H9 (cell line): ENCODE measurements around the gene DPP6. TPM values are rescaled to one million over a fixed set of nuclear protein-coding genes. Genes with fewer than 3 reads are reported as not detected.

Experiments used
- DNase-seq: peaks from one replicate; pipeline ENCODE4 v3.0.0-alpha.2; 2017
- H2AFZ ChIP-seq: one replicate; pipeline ENCODE4 v1.6.1; 2013; ENCODE audit warnings: mild to moderate bottlenecking, low read length, control low read depth, moderate library complexity
- H2AK5ac ChIP-seq: 2 replicates; pipeline ENCODE4 v1.6.1; 2013; ENCODE audit warnings: low read length, control low read depth, mixed read lengths; ENCODE audit not compliant: insufficient read length
- H2BK120ac ChIP-seq: one replicate; pipeline ENCODE4 v1.6.1; 2013; ENCODE audit warnings: low read depth, mild to moderate bottlenecking, low read length, control low read depth, inconsistent platforms; ENCODE audit not compliant: poor library complexity, severe bottlenecking
- H2BK12ac ChIP-seq: 2 replicates; pipeline ENCODE4 v1.6.1; 2013; ENCODE audit warnings: low read length, control low read depth, mixed read lengths, low read depth; ENCODE audit not compliant: insufficient read length
- H2BK15ac ChIP-seq: 2 replicates; pipeline ENCODE4 v1.6.1; 2013; ENCODE audit warnings: low read depth, low read length, control low read depth
- H2BK20ac ChIP-seq: one replicate; pipeline ENCODE4 v1.6.1; 2013; ENCODE audit warnings: low read depth, mild to moderate bottlenecking, low read length, control low read depth, inconsistent platforms; ENCODE audit not compliant: poor library complexity, severe bottlenecking
- H2BK5ac ChIP-seq: 2 replicates; pipeline ENCODE4 v1.6.1; 2013; ENCODE audit warnings: low read length, control low read depth, mixed read lengths; ENCODE audit not compliant: insufficient read length
- H3K14ac ChIP-seq: 2 replicates; pipeline ENCODE4 v1.6.1; 2013; ENCODE audit warnings: low read length, control low read depth; ENCODE audit not compliant: insufficient read depth
- H3K18ac ChIP-seq: 2 replicates; pipeline ENCODE4 v1.6.1; 2013; ENCODE audit warnings: low read depth, mild to moderate bottlenecking, mixed read lengths, low read length, control low read depth; ENCODE audit not compliant: insufficient read length
- H3K23ac ChIP-seq: 2 replicates; pipeline ENCODE4 v1.6.1; 2013; ENCODE audit warnings: low read length, control low read depth, mixed read lengths, low read depth; ENCODE audit not compliant: insufficient read length
- H3K23me2 ChIP-seq: 2 replicates; pipeline ENCODE4 v1.6.1; 2013; ENCODE audit warnings: low read depth, mild to moderate bottlenecking, mixed read lengths, low read length, control low read depth; ENCODE audit not compliant: insufficient read length, poor library complexity, severe bottlenecking
- H3K27ac ChIP-seq: 2 replicates; pipeline ENCODE4 v1.5.1; 2013; ENCODE audit warnings: low read length, control low read depth, mixed read lengths, low read depth; ENCODE audit not compliant: insufficient read length
- H3K27me3 ChIP-seq: 2 replicates; pipeline ENCODE4 v1.6.1; 2013; ENCODE audit warnings: low read length, control low read depth, inconsistent platforms; ENCODE audit not compliant: insufficient read depth
- H3K4ac ChIP-seq: 2 replicates; pipeline ENCODE4 v1.6.1; 2013; ENCODE audit warnings: low read depth, mild to moderate bottlenecking, control low read depth, inconsistent platforms, low read length, moderate library complexity
- H3K4me1 ChIP-seq: 2 replicates; pipeline ENCODE4 v1.6.1; 2013; ENCODE audit warnings: low read length, control low read depth, inconsistent platforms; ENCODE audit not compliant: insufficient read depth
- H3K4me2 ChIP-seq: 2 replicates; pipeline ENCODE4 v1.6.1; 2013; ENCODE audit warnings: low read length, control low read depth, mixed read lengths; ENCODE audit not compliant: insufficient read length, insufficient read depth
- H3K56ac ChIP-seq: 2 replicates; pipeline ENCODE4 v1.6.1; 2013; ENCODE audit warnings: low read depth, mild to moderate bottlenecking, mixed read lengths, low read length, control low read depth; ENCODE audit not compliant: insufficient read length
- H3K79me1 ChIP-seq: 2 replicates; pipeline ENCODE4 v1.6.1; 2013; ENCODE audit warnings: low read depth, mild to moderate bottlenecking, moderate library complexity, low read length, control low read depth, inconsistent platforms; ENCODE audit not compliant: insufficient read depth, poor library complexity, severe bottlenecking
- H3K79me2 ChIP-seq: 2 replicates; pipeline ENCODE4 v1.6.1; 2013; ENCODE audit warnings: low read length, control low read depth, inconsistent platforms; ENCODE audit not compliant: insufficient read depth
- H3K9ac ChIP-seq: 2 replicates; pipeline ENCODE4 v1.6.1; 2013; ENCODE audit warnings: low read length, control low read depth, mixed read lengths; ENCODE audit not compliant: insufficient read length; ENCODE audit errors: extremely low read depth
- H3K9me3 ChIP-seq: one replicate; pipeline ENCODE4 v1.6.1; 2013; ENCODE audit warnings: low read depth, low read length, inconsistent platforms; ENCODE audit not compliant: control insufficient read depth
- H3T11ph ChIP-seq: one replicate; pipeline ENCODE4 v1.6.1; 2013; ENCODE audit warnings: mild to moderate bottlenecking, low read length, control low read depth, inconsistent platforms
- H4K20me1 ChIP-seq: one replicate; pipeline ENCODE4 v1.6.1; 2013; ENCODE audit not compliant: control insufficient read depth, insufficient read length, insufficient read depth
- H4K5ac ChIP-seq: 2 replicates; pipeline ENCODE4 v1.6.1; 2013; ENCODE audit warnings: low read depth, mild to moderate bottlenecking, mixed read lengths, low read length, control low read depth; ENCODE audit not compliant: insufficient read length
- H4K8ac ChIP-seq: replicated peaks from 2 replicates; pipeline ENCODE4 v1.6.1; 2013; ENCODE audit warnings: low read length, control low read depth, mixed read lengths, low read depth; ENCODE audit not compliant: insufficient read length
- H4K91ac ChIP-seq: 2 replicates; pipeline ENCODE4 v1.6.1; 2013; ENCODE audit warnings: low read depth, mild to moderate bottlenecking, moderate library complexity, mixed read lengths, low read length, control low read depth; ENCODE audit not compliant: insufficient read length
- H3K27ac Mint-ChIP-seq, 3 experiments: 2 replicates in 2 of 3; 3 replicates in 1 of 3; pipeline ENCODE4 v1.8.0; 2020 to 2021; ENCODE audit warnings: mixed read lengths in 3 of 3, mild to moderate bottlenecking in 1 of 3, moderate library complexity in 1 of 3
- H3K27me3 Mint-ChIP-seq: 2 replicates; pipeline ENCODE4 v1.8.0; 2021; ENCODE audit warnings: low read depth, mild to moderate bottlenecking, moderate library complexity, mixed read lengths
- H3K36me3 Mint-ChIP-seq, 3 experiments: 2 replicates in 2 of 3; 3 replicates in 1 of 3; pipeline ENCODE4 v1.8.0; 2020 to 2021; ENCODE audit warnings: low read depth in 3 of 3, mixed read lengths in 3 of 3; ENCODE audit not compliant: insufficient read depth in 1 of 3
- H3K4me1 Mint-ChIP-seq, 2 experiments: 2 replicates each; pipeline ENCODE4 v1.8.0; 2020; ENCODE audit warnings: mixed read lengths in 2 of 2
- H3K4me3 Mint-ChIP-seq, 2 experiments: 2 replicates in 1 of 2; 3 replicates in 1 of 2; pipeline ENCODE4 v1.8.0; 2020 to 2021; ENCODE audit warnings: mild to moderate bottlenecking in 2 of 2, mixed read lengths in 2 of 2, moderate library complexity in 1 of 2
- H3K9me3 Mint-ChIP-seq, 2 experiments: 2 replicates in 1 of 2; 3 replicates in 1 of 2; pipeline ENCODE4 v1.8.0; 2020; ENCODE audit warnings: mild to moderate bottlenecking in 2 of 2, mixed read lengths in 2 of 2, moderate library complexity in 1 of 2
- WGBS: extraction: QIAGEN DNeasy Blood & Tissue Kit; methylation state at CpG from one replicate; pipeline ENCODE4 v1.1.7; 2013; ENCODE audit warnings: missing lambda C conversion rate, low lambda C conversion rate, mixed read lengths; ENCODE audit not compliant: insufficient read length; ENCODE audit errors: extremely low coverage; 5-methylcytosine and 5-hydroxymethylcytosine counted together
- total RNA-seq: library from RNA; stranded (reverse); gene quantifications from 2 replicates; pipeline ENCODE4 v1.2.1, GENCODE V29; 2021
- TF ChIP-seq, protein P1 (sequence below): fragments of 200-600 bp; sonication (generic); conservative IDR thresholded peaks from 3 replicates; pipeline ENCODE4 v1.8.0; 2021; ENCODE audit warnings: antibody characterized with exemption, mild to moderate bottlenecking

Gene DPP6
- total RNA-seq, 1 experiment from 2014 or later = 4.5 TPM

DNA sequence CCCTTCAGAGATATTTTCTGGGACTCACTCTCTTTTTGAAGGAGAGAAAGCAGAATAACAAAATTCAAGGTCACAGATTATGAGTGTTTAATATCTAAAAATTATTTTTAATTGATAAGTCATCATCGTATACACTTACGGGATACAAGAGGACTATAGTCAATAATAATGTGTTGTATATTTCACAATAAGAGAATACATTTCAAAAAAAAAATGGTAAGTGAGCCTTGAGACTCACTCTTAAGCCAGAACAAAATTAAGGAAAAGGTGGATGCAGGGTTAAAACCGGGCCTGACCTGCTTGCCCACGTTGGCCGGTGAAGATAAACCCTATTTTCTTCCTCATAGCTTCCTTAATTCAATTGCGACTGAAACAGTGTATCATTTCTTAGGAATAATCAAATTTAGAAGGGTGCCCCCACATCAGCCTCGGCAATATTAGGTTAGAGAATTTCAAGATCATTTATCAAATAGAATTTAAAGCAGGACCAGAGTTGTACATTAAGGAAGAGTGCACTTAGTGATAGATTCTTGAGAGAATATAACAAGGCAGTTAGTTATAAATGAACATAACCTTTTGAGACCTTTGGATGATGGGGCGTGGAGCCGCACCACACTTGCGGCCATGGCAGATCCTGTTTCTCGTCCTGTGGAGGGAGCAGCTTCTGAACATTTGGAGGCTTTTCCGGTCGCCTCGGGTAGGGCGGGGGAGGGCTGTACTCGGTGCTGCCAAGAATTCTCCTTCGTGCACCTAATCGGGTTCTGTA, 628.9 kb downstream of the DPP6 start:
- Histone ChIP-seq H2BK5ac (no peak overlapping the region), H4K5ac (no peak overlapping the region), H3K79me1 (no peaks in the 10 kb centered on the region), H2AFZ (no peak overlapping the region), H2BK15ac (no peak overlapping the region), H3K4me2 (no peak overlapping the region), H3K79me2 (no peaks in the 10 kb centered on the region), H4K91ac (no peak overlapping the region), H4K20me1 (no peaks in the 10 kb centered on the region), H3K14ac (no peak overlapping the region), H3K18ac (no peak overlapping the region), H3K9ac (no peak overlapping the region), H3K23ac (no peak overlapping the region), H3K4ac (no peak overlapping the region), H3K56ac (no peak overlapping the region), H3K23me2 (no peaks in the 10 kb centered on the region), H3T11ph (no peak overlapping the region), H2AK5ac (no peak overlapping the region), H3K4me1 (no peaks in the 10 kb centered on the region), H3K9me3 (no peaks in the 10 kb centered on the region), H3K27me3 (no peaks in the 10 kb centered on the region), H2BK12ac (no peak overlapping the region), H3K27ac (no peak overlapping the region), H4K8ac (no peak overlapping the region), H2BK20ac (no peak overlapping the region), H2BK120ac (no peak overlapping the region)
- no CpG with 5 or more reads among the region's 18 CpGs for WGBS
- peaks cover 0 to 2% (median 0%) of the 10 kb centered on the region in 3 experiments; a peak in 3 of 7 replicates for H3K36me3 Mint-ChIP-seq
- H3K27me3 Mint-ChIP-seq = no peaks in the 10 kb centered on the region
- no peak overlapping the region for H3K4me3 Mint-ChIP-seq
- DNase-seq = no peak
- H3K27ac Mint-ChIP-seq = no peak overlapping the region
- H3K9me3 Mint-ChIP-seq = no peaks in the 10 kb centered on the region
- TF ChIP-seq, protein P1, sequence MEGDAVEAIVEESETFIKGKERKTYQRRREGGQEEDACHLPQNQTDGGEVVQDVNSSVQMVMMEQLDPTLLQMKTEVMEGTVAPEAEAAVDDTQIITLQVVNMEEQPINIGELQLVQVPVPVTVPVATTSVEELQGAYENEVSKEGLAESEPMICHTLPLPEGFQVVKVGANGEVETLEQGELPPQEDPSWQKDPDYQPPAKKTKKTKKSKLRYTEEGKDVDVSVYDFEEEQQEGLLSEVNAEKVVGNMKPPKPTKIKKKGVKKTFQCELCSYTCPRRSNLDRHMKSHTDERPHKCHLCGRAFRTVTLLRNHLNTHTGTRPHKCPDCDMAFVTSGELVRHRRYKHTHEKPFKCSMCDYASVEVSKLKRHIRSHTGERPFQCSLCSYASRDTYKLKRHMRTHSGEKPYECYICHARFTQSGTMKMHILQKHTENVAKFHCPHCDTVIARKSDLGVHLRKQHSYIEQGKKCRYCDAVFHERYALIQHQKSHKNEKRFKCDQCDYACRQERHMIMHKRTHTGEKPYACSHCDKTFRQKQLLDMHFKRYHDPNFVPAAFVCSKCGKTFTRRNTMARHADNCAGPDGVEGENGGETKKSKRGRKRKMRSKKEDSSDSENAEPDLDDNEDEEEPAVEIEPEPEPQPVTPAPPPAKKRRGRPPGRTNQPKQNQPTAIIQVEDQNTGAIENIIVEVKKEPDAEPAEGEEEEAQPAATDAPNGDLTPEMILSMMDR = no peak
- H3K4me1 Mint-ChIP-seq = peaks cover 10 to 13% of the 10 kb centered on the region in 2 experiments
